HG03196 (cell line): ENCODE results near the gene NELFB.

Experiments used
- ATAC-seq: cut with Tn5 transposase; IDR thresholded peaks from one replicate; pipeline ENCODE4 v1.9.1; 2021; ENCODE audit not compliant: unreplicated experiment

NELFB gene

DNA sequence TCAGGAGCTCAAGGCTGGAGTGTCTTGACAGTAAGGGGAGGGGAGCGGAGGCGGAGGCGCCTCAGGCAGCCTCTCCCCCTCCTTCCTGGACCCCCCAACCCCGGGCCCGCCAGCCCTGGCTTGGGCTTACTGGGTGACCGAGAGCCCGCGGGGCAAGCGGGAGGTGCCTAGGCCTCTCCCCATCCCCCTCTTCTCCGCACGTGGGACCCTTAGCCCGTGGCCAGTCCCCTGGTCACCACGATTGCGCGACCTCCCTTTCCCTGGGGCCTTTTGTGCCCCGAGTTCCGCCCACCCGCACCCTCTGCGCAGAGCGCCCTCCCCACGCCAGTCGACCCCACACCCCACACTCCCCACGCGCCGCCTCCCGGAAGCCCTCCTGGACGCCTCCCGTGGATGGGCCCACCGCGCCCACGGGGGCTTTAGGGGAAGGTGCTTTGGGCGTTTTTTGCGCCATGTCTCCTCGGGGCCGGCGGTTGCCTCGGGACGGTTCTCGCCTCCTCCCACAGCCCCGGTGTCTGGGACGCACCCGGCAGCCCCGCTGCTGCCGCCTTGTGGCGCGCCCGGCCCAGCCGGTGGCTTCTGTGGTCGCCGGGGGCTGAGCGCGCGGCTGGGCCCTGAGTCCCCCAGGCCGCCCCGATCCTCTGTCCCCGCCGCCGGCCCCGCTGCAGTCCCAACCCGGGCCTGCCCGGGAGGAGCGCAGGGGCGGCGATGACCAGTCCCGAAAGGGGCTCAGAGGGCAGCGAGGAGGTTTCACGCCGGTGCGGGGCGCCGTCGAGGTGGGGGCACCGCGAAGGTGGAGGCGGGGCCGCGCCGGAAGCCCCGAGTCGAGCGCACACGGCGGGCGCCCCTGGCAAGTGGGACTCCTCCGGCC, 25.6 kb downstream of the NELFB start:
- no peak for ATAC-seq

DNA sequence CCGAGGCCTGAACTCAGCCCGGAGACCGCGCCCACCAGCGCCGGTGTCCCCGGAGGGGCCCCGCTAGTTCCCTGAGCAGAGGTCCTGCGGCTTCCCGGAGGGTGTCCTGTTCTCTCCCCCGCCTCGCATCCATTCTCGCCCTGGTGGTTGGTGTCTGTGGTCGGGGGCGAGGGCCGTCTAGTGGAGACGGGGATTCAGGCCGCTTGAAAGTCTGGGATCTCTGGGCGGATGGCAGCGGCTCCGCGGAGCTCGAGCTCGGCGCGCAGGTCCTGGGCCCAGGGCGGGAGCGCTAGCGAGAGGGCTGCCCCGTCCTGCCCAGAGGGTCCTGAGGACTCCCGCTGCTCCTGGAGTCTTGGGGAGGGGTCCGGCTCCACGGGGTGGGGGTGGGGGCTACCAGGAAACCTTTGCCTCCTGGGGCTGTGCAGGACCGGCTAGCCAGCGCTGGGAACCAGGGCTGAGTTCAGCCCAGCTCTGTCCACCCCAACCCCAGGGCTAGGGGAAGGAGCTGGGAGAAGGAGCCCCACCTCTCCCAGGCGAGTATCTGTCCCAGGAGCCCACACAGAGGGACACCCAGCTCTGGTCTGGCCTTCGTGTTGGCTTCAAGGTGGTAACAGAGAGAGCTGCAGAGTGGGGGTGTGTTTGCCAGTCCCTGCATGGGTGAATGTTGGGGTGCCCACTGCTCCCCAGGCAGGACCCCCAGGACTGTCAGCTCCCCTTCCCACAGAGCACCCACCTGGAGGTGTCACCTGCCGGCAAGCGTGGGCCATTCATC, 26.4 kb downstream of the NELFB start:
- no peak for ATAC-seq

DNA sequence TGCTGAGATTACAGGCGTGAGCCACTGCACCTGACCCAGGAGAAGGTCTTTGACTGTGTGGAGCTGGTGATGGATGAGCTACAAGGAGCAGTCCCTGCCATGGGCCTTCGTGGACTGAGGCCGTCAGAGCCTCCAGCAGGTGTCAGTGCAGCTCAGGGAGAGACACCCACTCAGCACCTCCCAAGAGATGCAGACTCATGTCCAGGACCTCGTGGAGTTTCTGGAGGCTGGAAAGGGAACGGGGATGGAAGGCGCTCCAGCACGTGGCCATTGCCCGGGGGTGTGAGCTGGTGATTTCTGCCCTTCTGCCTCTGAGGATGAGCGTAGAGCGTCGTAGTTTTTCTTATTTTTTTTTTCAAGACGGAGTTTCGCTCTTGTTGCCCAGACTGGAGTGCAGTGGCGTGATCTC, 31.9 kb downstream of the NELFB start:
- no peak for ATAC-seq

DNA sequence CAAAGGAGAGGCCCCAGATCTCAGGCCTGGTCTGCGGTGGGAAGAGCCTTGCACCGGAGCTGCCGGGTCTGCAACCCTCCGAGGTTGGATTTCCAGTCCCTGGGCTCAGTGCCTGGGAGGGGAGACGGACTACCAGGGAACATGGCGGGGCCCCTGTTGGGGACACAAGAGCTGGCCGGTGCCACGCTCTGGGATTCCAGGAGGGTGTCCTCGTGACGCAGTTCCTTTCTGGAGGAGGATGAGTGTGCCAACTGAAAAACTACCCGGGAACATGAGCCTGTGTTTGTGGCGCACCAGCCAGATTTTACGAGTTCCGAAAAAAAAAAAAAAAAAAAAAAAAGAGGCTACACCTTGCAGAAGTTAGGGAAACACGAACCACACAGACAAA, 38.0 kb downstream of the NELFB start:
- no peak for ATAC-seq

DNA sequence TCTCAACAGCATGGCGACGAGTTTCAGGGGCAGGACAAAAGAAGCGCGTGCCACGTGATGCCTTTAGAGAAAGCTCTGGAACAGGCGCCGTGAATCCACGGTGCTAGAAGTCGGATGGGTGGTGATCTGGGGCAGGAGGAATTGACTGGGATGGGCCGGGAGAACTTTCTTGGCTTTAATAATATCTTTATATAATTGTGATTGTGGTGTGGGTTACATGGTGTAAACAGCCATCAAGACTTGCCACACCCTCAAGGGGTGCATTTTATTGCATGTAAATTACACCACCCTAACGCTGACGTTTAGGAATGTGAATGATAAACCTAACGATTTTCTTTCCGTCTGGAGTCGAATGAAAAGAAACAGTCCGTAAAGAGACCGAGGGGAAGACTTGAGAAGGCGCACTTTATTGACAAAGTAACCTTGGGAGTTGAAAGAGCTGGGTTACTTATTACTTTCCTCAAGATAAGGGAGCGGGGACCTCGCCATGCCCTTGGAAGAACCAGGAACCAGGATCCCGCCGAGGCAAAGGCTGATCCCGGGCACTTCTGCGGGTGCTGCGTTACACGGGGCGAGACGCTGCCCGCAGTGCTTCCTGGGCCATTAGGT, 38.5 kb downstream of the NELFB start:
- ATAC-seq = no peak

DNA sequence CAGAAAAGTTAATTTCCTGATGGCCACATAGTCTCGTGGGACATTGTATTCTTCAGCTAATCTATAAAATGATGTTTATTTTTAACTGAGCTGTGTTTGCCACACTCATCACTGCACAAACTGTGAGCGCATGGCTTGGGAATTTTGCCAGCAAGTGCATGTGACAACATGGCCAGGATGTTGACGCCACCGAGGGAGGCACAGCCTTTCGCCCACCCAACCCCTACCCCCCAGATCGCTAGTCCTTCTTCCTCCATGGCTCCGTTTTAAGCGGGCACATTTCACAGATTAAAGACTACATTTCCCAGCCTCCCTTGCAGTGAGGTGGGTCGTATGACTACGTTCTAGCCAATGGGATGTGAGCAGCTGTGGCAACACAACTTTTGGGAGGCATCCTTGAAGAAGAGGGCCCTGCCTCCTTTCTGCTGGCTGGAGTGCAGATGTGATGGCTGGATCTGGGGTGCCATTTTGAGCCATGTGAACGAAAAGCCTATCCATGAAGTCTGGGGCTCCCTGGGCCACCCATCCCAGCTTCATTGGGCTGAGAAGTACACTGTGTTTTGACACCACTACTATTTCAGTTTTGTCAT, 39.1 kb downstream of the NELFB start:
- no peak for ATAC-seq

DNA sequence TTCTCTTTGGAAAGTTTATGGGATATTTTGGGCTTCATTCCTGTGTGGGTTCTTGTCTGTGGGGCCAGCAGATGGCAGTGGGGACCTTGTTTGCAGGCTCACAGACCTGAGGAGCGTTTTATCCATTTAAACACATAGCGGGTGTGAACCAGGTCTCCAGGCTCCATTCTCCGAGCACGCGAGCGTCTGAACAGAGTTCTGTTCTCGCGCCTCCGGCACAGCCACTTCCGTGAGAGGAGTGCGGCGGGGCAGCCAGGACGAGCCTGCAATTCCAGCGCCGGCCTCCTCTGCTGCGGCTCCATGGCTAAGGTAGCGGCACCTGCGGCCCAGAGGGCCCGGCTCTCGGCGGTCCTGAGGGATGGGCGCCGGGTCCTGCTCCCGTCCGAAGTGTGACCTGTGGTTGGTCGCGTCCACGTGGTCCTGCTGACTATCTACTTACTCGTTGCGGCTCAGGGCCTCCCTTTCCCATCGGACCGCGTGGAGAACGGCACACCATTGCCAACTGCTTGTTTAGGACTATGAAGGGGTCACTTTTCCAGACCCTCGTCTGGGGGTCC, 39.6 kb downstream of the NELFB start:
- no peak for ATAC-seq

DNA sequence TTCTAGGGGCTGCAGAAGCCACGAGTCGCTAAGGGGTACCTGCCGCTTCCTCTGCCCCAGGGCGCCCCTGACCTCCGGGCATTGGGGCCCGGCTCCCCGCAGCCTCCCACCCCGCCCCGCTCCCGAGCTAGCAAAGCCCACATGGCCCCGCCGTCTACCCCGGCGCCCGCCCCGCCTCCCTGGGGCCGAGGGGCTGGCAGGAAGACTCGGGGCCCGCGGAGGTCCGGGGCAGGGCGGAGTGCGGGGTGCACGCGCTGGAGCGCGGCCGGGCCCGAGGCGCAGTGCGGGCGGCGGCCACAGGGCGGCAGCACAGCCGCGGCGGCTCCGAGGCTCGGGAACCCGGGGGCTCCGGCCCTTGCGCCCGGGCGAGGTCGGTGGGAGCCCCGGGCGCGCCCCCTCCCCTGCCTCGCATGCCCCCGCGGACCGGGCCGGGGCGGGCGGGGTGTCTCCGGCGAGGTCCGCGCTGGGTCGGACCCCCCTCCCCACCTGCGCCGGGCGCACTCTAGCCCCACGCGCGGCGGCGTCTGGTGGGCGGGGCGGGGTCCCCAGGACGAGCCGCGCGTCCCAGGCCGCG, 40.2 kb downstream of the NELFB start:
- ATAC-seq = peak; percentile 55

DNA sequence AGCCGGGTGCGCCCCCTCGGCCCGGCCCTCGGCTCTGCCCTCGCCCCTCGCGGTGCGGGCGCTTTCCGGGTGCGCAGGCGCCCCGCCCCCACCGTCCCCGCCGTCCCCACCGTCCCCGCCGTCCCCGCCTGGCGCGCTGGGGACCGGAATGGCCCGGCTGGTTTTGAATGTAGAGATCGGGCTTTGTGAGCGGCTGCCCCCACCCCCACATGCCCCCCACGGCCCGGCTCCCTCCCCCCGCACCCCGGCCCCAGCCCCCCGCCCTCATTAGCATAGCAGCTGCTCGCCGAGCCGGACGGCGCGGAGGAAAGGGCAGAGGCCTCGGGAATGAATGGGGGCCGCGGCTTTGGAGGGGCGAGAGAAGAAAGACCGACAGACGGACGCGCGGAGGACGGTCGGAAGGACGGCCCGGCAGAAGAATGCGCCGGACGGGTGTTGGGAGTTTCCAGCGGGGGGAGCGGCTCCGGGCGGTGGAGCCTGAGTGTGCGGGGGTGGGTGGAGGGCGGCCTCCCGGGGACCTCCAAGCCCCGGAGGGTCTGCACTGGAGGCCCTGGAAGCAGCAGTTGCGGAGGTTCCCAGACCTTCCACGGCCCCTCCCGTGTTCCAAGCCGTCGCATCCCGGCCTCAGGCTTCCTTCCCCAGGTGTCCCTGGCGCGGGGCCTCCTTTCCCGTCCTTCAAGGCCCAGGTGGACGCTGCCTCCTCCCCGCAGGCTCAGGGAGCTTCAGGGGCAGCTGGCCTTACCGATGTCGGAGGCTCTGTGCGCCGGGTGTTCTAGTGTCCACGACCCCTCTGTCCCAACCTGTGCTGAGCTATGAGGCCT, 40.9 kb downstream of the NELFB start:
- no peak for ATAC-seq

DNA sequence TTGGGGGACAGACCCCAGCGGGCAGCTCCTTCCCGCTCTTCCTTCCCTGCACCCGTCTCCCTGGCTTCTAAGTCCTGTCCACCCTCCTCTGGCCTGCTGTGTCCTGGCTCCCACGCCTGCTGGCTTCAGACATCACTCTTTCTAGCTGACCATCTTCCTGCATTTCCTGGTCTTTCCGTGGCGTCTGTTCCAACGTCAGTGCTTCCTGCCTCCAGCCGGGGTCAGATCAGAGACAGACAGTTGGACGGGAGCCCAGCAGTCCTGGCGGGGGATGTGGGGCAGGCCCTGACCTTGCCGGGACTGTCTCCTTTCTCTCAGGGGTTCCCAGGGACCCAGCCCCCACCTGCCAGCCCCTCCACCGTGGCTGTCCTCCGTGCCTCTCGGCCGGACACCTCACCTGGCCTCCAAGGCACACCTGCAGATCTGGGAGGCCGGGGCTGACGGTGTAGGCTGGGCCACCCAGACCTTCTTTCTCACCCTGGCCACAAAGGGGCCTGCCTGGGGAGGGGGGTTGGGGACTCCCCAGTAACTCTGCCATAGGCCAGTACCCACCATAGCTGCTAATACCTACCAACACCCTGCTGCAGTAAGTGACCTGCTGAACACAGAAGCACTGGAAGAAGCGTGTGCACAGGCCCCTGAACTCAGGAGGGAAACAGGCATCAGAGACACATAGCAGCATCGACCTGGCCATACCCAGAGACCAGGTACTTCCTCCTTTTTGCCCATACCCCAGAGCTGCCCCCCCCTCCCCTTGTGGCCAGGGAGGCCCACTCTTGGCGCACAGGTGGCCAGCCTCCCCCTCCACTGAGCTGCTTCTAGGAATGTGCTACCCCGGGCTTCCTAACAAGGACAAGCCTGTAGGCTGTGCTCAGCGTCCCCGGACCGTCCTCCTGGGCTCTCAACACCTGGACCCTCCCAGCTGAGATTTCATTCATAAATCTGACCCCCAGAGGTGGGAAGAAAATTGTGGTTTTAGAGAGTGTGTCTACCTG, 41.8 kb downstream of the NELFB start:
- no peak for ATAC-seq

DNA sequence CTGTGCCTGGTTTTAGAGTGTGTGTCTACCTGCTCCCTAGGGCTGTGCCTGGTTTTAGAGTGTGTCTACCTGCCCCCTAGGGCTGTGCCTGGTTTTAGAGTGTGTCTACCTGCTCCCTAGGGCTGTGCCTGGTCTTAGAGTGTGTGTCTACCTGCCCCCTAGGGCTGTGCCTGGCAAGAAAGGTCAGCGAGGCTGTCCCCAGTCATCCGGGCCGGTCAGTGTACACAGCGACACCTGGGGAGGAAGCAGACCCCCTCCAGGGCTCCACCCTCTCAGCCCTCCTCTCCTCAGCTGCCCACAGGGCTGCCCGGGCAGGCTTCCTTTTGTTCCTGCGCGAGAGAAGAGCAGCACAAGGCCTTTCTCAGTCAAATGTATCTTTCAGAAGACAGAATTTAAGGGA, 42.8 kb downstream of the NELFB start:
- no peak for ATAC-seq

DNA sequence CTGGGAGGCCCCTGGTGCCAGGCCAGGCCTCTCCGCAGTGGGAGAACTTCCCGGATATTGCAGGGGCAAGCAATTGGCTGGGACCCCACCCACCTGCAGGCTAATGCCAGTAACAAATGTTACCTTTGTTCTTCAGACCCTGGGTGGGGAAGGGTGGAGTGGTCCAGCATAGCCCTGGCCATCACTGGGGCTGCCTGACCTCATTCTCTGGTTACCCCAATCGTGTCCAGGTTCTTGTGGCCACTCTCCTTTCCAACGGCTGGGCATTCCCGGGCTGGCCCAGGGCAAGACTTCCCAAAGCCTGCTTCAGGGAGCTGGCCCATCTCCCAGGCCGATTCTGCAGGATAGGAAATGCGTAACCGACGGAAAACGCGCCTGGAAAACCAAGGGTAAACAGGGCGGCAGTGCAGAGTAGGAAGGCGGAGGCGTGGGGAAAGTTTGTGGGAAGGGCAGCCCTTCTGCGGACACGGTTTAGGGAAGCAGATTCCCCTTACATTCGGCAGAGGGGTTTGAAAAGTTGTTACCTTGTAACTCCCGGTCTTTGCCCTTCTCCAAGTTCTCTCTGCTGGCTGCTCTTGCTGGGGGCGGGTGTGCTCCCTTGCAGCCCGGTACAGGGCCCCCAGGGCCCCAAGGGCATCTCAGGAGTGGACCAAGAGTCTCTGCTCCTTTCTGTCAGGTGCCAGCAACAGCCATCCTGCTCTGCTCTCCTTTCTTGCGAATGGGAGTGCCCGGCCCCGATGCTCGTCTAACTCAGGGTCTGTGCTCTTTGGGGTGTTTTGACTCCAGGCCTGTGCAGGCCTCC, 43.5 kb downstream of the NELFB start:
- no peak for ATAC-seq

DNA sequence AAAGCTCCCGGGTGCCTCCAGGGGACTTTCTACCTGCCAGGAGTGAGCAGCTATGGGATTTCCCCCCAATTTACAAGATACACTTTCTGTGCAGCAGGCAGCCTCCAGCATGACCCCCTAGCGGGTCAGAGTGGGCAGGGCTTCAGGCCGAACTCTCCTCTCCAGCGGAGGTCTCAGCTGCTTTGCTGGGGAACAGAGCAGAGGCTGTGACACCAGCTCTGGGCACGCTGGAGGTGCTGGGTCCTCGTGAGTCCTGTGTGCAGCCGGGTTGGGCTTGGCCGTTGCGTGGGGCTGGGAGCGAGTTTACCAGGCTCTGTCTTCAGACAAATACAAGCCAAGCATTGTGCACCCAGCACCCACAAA, 44.1 kb downstream of the NELFB start:
- no peak for ATAC-seq

DNA sequence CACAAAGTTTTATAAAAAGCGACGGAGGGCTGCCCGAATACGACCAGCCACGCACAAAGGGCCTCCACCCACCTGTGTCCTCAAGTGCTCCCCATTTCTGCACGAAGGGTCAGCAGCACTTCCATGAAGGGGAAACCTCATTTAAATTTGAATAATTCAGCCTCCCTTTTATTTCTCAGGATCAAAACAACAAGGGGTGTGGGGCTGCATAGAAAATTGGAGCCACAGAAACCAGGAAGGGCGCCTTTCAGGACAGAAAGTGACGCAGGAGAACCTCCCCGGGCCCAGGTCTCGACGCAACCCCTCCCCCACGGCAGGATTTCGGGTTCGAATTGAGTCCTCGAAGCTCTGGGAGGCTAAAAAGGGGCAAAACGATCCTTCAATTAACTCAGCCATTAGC, 44.8 kb downstream of the NELFB start:
- ATAC-seq = no peak

DNA sequence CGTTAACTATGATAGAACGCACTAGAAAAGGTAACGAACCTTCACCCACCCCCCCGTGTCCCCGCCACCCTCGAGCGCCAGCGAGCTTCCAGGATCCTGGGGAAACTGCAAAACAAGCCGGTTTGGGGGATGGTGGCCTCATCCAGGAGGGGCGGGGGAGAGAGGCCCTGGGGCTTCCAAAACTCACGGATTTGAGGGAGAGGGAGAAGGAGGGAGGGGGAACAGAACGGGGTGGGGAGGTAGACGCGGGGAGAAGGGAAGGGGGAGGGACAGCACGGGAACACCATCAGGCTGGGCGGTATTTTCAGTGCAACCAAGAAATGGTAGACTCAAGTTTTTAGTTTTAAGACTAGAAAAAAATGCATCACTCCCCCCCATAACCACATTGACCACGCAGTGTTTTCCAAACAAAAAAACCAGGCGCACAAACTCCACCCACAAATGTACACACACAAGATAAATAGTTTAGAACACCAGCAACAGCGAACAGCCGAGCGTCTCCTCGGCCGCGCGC, 45.5 kb downstream of the NELFB start:
- ATAC-seq = no peak

DNA sequence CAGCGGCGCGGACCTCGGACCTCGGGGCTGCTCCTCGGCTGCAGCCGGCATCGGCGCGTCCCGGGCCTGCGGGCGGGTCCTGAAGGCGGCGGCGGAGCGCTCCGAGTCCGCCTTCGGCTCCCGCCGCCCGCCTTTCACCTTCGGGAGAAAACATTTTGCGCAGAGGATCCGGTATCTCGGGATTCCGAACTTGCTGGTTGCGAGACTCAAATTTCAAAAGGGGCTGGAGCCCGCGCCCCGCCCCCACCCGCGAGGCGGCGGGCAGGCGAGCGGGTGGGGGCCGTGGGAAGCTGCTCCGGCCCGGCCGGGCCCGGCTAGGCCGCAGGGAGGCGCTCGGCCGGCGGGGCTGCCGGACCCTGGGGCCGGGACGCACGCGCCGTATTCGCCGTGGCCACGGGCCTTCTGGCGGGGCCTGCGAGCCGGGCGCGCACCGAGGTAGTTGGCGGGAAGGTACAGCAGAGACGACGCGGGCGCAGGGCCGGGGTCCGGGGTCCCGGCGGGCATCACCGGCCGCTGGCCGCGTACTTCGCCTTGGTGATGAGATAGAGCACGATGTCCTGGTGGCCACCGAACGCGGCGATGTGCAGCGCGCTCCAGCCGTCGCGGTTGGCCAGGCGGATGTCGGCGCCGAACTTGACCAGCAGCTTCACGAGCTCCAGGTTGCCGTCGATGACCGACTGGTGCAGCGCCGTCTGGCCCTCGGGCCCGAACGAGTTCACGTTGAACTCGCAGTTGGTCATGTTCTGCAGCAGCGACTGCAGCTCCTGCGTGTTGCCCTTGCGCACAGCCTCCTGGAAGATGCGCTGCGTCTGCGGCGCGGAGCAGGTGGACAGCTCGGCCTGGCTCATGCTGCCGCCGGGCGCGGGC, 46.2 kb downstream of the NELFB start:
- ATAC-seq = peak; percentile 5

DNA sequence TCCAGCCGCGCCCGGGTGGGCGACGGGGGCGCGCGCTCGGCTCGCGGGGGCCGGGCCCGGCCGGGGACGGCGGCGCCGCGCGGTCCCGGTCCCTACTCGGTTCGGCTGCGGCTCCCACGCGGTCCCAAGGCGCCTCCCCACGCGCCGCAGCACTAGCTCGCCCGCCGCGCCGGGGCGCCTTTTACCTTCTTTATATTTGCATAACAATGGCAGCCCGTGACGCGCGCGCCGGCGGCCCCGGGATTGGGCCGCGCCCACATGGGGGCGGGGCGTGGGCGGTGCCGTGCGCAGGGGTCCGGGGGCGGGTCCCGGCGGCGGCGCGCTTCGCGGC, 47.0 kb downstream of the NELFB start, which contains the start of gene NRARP:
NRARP (minus strand) TSS at position 154 of the 331 bp plus-strand sequence. CDS start 343 bp downstream, outside the sequence.
- peak; percentile 63 for ATAC-seq
